ENCODE measurements around the gene LIF.

The LIF gene

DNA sequence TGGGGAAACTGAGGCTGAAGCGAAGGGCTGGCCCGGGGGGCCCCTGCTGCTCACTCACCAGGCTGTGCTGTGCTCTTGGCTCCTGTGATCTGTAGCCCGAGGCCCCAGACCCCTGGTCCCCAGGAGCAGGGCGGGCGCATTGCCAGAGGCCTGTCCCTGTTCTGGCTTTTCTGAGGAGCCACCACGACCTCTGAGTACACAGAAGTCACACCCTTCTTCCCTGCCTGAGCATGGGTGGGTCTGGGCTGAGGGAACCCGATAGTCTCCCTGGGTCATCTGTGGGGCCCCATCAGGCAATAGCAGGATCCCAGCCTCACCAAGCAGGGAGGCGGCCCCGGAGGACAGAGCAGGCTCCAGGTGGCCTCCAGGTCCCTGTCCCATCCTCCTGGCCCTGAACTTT, 37.6 kb upstream of the LIF start:
- no peak for DNase-seq

GRCh38 chr22:30283342-30283741, 36.8 kb upstream of the LIF start:
- DNase-seq: no peak

GRCh38 chr22:30282616-30283046, 36.1 kb upstream of the LIF start:
- no peak for DNase-seq

DNA sequence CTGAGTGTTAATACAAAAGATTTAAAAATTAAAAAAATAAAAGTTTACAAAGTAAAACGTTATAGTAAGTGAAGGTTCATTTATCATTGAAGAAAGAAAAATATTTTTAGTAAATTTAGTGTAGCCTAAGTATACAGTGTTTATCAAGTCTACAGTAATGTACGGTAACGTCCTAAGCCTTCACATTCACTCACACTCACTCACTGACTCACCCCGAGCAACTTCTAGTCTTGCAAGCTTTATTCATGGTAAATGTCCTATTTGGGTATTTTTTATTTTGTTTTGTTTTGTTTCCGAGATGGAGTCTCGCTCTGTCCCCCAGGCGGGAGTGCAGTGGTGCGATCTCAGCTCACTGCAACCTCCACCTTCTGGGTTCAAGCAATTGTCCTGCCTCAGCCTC, 33.9 kb upstream of the LIF start:
- no peak for DNase-seq

- no peak for DNase-seq
Observed at GRCh38 chr22:30279932-30280331, 33.4 kb upstream of the LIF start.

- DNase-seq: no peak
Observed at GRCh38 chr22:30279046-30279788, 32.7 kb upstream of the LIF start.

DNA sequence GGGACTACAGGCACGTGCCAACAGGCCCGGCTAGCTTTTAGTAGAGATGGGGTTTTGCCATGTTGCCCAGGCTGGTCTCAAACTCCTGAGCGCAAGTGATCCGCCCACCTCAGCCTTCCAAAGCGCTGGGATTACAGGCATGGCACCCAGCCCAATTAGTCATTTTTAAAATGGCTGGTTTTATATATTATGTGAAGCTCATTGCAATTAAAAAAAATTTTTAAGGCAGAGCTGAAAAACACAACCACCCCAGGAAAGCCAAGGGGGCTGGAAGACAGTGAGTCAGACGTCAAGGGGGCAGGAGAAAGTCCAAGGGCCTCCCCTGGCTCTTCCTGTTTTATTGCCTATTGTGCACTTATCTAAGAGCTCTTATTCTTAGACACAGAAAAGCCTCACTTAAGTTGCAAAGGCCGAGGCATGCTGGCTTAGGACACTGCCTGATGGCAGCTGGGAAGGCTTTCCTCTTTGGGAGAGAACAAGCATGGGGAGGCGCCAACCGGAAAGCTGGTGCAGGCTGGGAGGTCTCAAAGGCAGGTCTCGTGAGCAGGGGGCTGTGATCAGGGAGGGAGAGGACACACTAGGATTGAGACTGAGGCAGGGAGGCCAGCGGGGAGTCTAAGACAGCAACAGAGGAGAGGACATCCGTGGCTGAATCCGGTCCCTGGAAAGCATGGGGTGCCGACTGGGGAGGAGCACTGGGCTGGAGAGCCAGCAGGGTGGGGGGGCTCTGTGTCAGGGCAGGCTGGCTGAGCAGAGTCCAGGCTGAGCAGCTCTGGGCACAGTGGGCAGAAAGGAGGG, 31.2 kb upstream of the LIF start:
- no peak for DNase-seq

- no peak for DNase-seq
Observed at GRCh38 chr22:30276039-30276438, 29.5 kb upstream of the LIF start.

- DNase-seq: no peak
Observed at GRCh38 chr22:30275625-30276024, 29.1 kb upstream of the LIF start.

GRCh38 chr22:30274437-30274812, 27.9 kb upstream of the LIF start:
- no peak for DNase-seq

DNA sequence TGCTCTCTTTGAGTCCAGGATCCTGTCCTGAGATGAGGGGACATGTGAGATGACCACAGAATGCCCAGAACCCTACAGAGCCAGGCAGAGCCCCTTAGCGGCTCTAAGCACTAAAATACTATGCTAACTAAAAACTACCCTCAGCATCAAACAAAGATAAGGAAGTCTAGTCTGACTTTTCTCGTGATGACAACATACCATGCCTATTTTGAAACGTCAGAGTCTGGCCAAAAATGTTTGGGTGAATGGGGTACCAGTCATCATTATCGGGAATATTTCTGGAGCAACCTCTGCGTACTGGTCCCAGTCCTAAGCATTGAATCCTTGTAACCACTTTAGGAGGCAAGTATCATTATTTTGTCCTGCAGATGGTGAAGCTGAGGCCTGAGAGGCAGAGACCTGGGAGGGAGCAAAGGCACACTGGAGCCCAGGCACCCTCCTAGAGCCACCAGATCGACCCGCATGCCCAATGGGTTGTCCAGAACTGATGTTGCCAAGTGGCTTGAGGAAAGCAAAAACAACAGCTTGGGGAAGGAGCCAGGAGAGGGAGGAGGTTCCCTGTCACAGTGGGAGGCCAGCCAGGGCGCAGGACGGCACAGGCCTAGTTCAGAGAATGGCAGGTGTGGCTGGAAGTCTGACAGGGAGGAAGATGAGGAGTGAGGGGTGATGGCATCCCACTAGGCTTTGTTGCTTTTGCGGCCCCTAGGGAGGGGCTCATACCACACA, 27.3 kb upstream of the LIF start:
- no peak for DNase-seq

DNA sequence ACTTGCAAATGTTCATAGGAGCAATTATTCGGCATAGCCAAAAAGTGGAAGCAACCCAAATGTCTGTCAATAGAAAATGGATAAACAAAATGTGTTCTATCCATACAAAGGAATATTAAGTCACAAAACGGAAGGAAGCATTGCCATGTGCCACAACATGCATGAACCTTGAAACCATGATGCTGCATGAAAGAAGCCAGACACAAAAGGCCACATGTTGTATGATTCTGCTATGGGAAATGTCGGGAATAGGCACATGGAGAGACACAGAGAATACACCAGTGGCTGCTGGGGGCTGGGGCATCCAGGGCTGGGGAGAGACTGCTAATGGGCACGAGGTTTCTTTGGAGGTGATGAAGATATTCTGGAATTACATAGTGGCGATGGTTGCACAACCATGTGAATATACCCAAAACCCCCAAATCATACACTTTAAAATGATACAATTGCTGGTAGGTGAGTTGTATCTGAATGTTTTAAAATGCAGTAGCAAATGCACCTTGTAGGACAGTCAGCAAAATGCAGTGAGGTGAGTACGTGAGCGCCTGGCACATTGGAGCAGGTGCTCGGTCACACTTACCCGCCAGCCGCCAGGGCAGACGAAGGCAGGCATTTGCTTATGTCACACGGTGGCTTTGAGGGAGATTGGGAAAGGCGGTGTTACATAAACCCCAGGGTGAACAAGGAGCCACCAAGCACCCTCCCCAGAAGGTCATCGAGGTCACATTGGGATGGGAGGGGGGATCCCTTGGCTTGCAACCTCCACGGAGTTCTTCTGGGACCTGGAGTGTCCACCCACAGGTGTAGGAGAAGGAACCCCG, 26.4 kb upstream of the LIF start:
- DNase-seq: no peak

- no peak for DNase-seq
Observed at GRCh38 chr22:30270832-30271231, 24.3 kb upstream of the LIF start.

DNA sequence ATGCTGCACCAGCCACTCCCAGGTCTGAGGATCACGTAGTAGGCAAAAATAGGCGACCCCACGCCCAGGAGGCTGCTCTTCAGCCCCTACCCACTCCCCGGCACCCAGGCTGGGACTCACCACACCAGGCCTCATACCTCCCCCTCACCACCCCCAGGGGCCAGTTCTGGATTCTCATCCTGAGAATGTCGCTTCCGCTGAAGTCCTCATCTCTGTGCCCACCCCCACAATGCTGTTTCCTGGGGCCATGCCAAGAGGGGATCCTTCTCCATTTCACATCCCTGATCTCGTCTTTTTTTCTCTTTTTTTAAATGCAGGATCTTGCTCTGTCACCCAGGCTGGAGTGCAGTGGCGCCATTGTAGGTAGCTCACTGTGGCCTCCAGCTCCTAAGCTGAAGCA, 21.8 kb upstream of the LIF start:
- no peak for DNase-seq

- DNase-seq: no peak
Observed at GRCh38 chr22:30267382-30268302, 21.1 kb upstream of the LIF start.

DNA sequence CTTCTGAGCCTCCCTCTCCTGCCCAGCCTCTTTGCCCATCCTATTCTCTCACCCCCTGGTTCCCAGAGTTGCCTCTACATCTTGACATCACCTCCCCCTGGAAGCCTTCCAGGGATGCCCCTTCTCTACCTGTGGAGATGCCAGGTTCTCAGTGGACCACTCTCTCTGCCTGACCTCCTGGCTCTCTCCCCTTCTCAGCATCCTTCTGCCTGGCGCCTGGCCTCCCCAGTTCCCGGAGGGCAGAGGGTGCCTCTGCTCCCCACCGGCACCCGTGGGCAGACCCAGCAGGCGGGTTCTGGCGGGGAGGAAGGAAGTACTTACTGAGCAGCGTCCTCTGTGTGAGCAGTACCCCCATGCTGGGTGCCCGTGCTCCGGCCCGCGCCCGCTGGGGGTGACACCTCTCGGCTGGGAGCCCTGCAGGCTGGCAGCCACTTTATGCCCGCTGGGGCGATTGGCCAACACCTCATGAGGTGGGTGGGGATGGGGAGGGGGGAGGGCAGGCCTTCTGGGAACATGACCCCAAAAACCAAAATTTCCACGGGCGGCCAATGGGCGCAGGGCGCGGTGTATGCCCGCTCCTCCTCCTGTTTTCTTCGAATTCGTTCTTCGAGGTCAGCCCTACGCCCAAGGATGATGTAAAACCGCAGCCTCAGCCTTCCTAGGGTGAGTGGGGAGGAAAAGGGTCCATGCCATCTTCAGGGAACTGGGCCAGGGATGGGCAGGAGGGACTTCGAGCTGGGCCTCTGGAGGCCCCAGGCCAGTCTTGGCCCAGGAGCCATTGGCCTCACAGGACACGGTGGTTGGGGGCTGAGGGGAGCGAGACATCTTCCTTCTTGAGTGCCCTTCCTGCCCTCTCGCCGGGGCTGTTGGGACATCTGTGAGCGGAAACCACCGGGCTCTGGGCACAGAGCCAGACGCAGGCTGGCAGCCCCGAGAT, 20.2 kb upstream of the LIF start, which contains the start of gene OSM:
TSS of gene OSM (minus strand) at position 407 of the 937 bp plus-strand sequence. CDS start at position 355, 52 bp downstream.
- DNase-seq: no peak

DNA sequence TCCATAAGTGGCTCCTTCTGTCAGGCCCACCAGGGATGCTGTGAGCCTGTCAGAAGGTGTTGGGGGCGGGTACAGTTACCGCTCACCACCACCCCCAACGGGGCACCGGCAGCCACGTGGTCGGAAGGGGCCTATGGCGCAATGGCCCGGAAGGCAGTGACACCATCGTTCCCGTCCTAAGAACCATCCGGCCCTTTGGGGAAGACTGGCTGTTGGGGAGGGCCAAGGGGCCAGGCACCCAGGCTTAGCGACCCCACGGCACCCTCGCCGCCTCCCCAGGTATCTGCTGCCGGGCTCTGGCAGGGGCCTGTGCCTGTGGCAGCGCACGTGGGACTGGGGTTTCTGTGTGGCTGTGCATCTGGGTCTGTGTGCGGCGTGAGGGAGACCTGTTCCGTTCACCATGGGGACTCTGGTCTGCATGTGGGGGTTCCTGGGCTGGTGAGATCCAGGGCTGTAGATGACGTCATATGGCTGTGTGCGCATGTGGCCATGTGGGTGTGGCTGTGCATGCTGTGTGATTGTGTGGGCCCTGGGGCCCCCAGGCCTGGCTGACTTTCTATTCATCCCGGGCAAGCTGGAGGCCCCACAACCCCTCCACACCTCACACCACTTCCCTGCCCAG, 19.4 kb upstream of the LIF start:
- DNase-seq: no peak

DNA sequence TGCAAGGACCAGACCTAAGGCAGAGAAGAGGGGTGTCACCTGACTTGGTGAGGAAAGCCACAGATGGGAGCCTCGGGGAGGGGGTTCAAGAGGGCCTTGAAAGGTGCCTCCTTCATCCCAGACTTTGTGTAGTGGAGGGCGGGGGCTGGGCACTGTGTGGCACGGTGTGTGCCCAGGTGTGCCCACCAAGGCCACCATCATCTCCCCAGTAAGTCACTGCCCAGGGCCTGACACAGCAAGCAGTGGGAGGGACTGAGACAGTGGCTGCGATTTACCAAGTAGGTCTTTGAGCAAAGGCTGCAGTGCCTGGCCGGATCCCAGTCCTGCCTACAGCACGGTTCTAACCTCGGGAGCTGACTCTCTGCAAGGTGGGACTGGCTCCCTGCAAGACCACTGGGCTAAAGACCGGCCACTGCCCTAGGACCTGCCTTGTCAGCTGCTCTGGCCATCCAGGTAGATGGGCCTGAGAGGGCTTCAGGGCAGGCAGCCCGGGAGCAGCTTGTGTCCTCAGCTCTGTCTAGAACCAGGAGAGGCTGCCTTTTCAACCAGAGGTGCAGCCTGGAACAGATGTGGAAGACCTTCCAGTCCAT, 18.7 kb upstream of the LIF start:
- DNase-seq: no peak

- no peak for DNase-seq
Observed at GRCh38 chr22:30263883-30264282, 17.3 kb upstream of the LIF start.
